ENCODE measurements around the gene JMJD7. TPM values are rescaled to one million over a fixed set of nuclear protein-coding genes. Genes with fewer than 3 reads are reported as not detected.

Gene JMJD7
- total RNA-seq, 2 donors from 2014 or later = 7.8 to 11.8 TPM

GRCh38 chr15:41836073-41836472 is 8.2 kb downstream of the JMJD7 start:
- no peaks in the 10 kb centered on the region for H3K4me1 ChIP-seq
- H3K9ac ChIP-seq (ENCODE audit: low read depth in 2 of 2, low read length in 2 of 2) = no peak overlapping the region
- no peak overlapping the region for H3K27ac ChIP-seq
- H3K4me3 ChIP-seq = no peak overlapping the region
- no peaks in the 10 kb centered on the region for H3K9me3 ChIP-seq
- no peaks in the 10 kb centered on the region for H3K36me3 ChIP-seq
- intact Hi-C loops (cut with DNase I) = no loop called here
- TF ChIP-seq CTCF (IDR thresholded peaks at IDR 0.05) = no peak
- no peak for DNase-seq
- H3K27me3 ChIP-seq = no peaks in the 10 kb centered on the region

GRCh38 chr15:41836713-41837454 is 9.0 kb downstream of the JMJD7 start:
- no peak for DNase-seq
- H3K36me3 ChIP-seq = no peaks in the 10 kb centered on the region
- H3K9me3 ChIP-seq = no peaks in the 10 kb centered on the region
- H3K27ac ChIP-seq = no peak overlapping the region
- intact Hi-C loops (cut with DNase I) = no loop called here
- H3K4me1 ChIP-seq = no peaks in the 10 kb centered on the region
- H3K27me3 ChIP-seq = no peaks in the 10 kb centered on the region
- no peak overlapping the region for H3K4me3 ChIP-seq
- no peak overlapping the region for H3K9ac ChIP-seq (ENCODE audit: low read depth in 2 of 2, low read length in 2 of 2)
- no peak for TF ChIP-seq CTCF (IDR thresholded peaks at IDR 0.05)

GRCh38 chr15:41838400-41838897 is 10.6 kb downstream of the JMJD7 start, which contains the start of gene PLA2G4B:
Gene PLA2G4B (plus strand): TSS chr15:41838847. CDS start chr15:41838914, 67 bp downstream.
- intact Hi-C loops (cut with DNase I) = no loop called here
- TF ChIP-seq CTCF (IDR thresholded peaks at IDR 0.05) = no peak

DNA sequence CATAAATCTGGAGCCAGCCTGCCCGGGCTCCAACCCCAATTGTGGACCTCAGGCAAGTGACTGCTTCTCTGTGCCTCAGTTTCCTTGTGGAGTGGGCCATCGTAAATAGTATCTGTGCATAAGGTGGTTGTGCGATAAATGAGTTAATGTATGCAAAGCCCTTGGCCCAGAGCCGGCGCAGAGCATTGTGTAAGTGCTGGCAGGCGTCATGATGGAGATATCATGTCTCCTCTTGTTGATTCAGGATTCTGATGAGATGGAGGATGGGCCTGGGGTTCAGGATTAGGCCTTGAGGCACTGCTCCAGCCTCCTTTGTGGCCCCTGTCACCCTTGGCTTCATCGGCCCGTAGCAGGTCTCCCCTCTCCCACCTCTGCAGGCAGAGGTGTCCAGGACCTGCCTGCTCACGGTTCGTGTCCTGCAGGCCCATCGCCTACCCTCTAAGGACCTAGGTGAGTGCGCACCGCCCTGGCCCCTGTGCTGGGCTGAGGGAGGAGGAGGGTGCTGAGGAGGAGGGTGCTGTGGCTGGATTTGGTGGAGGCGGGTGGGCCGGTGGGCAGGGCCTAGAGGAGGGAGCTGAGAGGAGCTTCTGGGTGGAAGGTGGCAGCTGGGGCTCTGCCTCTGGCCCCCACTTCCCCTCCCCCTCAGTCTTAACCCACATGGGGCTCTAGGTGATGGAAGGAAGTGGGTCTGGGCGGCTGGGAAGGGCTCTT is 12.0 kb downstream of the JMJD7 start:
- Histone ChIP-seq H3K36me3 (no peaks in the 10 kb centered on the region), H3K4me3 (no peak overlapping the region), H3K9me3 (no peaks in the 10 kb centered on the region), H3K27ac (no peak overlapping the region), H3K4me1 (no peaks in the 10 kb centered on the region), H3K9ac (ENCODE audit: low read depth in 2 of 2, low read length in 2 of 2) (no peak overlapping the region), H3K27me3 (no peaks in the 10 kb centered on the region)
- intact Hi-C loops (cut with DNase I) = no loop called here
- no peak for TF ChIP-seq CTCF (IDR thresholded peaks at IDR 0.05)
- no peak for DNase-seq

More at GRCh38 chr15:41838400-41838897, 10.6 kb downstream of the JMJD7 start, which contains the start of gene PLA2G4B:
- DNase-seq = peak; percentile 87
- no peaks in the 10 kb centered on the region for H3K36me3 ChIP-seq
- no peaks in the 10 kb centered on the region for H3K4me1 ChIP-seq
- H3K27me3 ChIP-seq = no peaks in the 10 kb centered on the region
- H3K4me3 ChIP-seq = no peak within 1 kb of the TSS
- no peaks in the 10 kb centered on the region for H3K9me3 ChIP-seq
- H3K27ac ChIP-seq = peak within 1 kb of the TSS; percentile 15
- peak within 1 kb of the TSS in 1 of 2 donors; percentile 26 for H3K9ac ChIP-seq (ENCODE audit: low read depth in 2 of 2, low read length in 2 of 2)

- no peak overlapping the region for H3K4me3 ChIP-seq
- H3K9me3 ChIP-seq = no peaks in the 10 kb centered on the region
- no peak overlapping the region for H3K9ac ChIP-seq (ENCODE audit: low read depth in 2 of 2, low read length in 2 of 2)
- no peak for DNase-seq
- H3K27ac ChIP-seq = no peak overlapping the region
- H3K27me3 ChIP-seq = no peaks in the 10 kb centered on the region
- intact Hi-C loops (cut with DNase I) = no loop called here
- H3K4me1 ChIP-seq = no peaks in the 10 kb centered on the region
- H3K36me3 ChIP-seq = no peaks in the 10 kb centered on the region
- no peak for TF ChIP-seq CTCF (IDR thresholded peaks at IDR 0.05)
These were observed 12.8 kb downstream of the JMJD7 start for GRCh38 chr15:41840673-41841072.
